ENCODE data around the gene HERC2.

The HERC2 gene

DNA sequence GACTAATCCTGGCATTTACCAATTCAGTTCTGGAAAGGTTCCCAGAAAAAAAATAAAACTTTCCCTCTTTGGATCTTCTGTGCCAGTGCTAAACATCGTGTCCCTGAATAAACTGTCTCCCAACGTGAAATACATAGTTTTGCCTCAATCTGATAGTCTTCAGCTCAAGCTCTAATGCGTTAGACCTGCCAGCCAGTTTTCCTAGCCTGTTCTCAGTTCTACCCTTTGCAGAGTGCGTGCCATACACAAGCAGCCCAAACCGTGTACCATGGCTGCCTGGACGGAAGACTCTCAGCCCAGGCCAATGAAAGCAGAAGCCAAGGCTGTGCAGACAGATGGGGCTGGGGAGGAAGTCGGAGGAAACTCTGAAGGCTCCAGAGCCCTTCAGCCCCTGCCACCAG is 211.5 kb downstream of the HERC2 start:
- no peak for FAIRE-seq

DNA sequence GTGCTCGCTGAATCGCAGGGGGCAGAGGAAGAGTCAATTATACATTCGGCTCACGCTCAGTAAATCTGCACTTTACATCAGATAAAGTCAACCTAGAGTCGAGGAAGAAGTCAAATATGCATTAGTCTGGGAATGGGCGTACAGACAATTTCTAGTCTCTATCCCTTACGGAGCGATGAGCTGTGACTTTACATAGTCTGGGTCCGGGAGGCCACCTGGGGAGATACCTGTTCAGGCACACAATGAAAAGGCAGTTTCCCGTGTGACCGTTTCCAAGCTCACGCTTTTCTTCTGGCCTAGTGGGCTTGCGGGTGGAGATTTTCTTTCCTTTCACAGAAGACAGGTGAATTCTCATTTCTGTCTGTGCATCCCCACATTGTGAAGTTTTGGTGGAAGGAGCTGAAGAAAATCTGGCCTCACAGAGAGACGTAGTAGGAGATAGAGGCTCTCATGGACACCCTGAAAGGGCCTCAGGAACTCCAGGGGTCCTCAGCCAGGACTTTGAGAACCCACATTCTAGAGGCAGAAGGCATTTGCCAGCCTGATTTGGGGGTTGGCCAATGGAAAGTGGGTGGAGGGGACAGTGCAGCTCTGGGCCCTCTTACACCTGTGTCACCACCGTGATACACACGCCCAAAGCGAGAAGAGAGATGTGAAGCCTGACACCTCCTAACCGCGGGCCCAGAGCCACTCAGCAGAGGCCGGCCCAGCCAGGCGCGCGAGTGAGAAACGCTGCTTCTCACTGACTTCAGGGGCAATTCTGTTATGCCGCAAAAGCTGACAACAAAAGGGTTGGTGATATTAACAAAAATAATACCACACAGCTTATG is 212.1 kb downstream of the HERC2 start:
- no peak for FAIRE-seq

DNA sequence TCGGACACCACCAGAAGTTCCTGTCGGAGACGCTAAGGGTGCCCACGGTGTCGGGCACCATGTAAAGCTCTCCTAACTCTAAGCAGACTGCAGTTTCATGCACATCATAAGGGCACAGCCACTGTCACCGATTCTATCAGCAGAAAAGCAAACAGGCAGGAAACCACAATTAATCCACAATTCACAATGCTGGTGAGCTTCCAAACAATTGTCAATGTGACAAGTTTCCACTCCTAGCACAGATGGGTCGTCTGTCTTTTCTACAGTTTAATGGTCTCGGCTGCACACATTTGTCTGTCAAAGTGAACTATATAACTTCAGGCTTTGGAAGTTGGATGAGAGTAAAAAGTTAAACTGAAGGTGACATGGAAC is 214.1 kb downstream of the HERC2 start:
- FAIRE-seq = no peak

DNA sequence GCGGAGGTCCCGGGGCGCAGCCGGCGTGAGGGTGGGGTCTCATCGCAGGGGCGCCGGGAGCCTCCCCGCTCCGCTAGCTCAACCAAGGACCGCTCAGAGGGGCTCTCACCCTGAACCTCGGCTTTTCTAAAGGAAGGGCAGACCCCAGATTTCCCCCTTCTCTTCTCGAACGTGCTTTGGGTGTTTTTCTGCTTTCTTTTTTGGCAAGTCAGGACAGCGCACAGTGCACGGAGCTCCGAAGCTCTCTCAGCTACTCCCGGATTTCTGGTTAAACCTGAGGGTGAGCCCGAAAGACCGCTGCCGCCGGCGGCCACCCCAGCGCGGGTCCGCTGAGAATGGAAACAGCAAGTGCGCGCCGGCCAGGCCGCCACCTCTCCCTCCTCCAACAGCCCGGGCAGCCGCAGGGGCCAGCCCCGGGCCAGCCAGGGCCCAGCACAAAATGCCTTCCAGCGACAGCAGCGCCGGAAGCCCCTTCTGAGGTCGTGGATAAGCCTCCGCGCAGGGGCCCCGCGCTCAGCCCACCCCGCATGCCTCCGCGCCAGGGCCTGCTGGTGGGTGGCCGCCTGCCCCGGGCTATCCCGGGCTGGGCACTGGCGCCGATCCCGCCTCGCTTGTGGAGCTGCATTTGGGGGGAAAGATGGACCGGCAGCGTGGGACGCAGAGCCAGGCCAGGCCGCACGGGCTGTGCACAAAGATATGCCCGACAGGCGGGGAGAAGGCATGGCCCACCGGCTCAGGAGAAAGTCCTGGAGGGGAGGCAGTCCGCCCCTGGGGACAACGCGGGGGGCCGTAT is 214.7 kb downstream of the HERC2 start:
- FAIRE-seq = no peak

DNA sequence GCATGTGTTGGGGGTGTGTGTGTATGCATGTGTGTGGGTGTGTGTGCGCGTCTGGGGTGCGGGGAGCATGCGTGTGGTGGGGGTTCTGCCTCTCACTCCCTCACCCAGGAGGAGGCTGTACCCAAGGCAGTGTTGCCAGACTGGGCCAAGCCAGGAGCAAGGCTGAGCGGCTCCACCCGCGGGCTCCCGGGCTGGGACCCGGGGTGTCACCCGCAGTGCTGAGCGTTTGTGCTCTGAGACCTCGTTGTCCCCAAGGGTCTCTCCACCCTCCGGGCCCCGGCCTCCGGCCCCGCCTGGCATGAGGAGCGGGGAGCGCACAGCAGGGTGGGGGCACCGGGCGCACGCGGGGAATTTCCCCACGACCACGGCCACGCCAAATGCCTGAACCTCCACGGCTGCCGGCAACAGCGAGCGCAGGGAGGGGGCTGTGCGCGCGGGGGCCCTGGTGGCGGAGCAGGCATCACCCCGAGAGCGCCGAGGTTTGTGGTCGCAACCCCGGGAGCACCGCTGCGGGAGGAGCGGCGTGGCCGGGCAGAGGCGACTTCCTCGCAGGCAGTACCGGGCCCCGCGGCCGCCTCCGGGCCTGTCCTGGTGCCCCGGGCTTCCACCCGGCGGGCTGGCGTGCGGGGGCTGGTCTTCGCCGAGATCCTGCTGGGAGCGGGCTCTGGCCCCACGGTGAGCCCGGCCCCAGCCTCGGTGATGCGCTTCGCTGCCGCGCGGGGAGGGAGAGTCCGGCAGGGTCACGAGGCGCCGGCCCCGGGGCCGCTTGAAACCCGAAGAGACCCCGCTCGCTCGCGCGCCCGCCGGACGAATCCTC is 215.5 kb downstream of the HERC2 start:
- no peak for FAIRE-seq

DNA sequence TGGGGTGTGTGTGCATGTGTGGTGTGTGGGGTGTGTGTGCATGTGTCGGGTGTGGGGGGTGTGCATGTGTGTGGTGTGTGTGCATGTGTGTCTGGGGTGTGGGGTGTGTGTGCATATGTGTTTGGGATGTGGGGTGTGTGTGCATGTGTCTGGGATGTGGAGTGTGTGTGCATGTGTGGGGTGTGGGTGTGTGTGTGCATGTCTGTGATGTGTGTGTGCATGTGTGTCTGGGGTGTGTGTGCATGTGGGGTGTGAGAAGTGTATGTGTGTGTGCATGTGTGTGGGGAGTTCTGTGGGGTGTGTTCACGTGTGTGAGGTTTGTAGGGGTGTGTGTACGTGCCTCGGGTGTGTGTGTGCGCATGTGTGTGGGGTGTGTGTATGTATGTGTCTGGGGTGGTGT is 216.2 kb downstream of the HERC2 start:
- no peak for FAIRE-seq

DNA sequence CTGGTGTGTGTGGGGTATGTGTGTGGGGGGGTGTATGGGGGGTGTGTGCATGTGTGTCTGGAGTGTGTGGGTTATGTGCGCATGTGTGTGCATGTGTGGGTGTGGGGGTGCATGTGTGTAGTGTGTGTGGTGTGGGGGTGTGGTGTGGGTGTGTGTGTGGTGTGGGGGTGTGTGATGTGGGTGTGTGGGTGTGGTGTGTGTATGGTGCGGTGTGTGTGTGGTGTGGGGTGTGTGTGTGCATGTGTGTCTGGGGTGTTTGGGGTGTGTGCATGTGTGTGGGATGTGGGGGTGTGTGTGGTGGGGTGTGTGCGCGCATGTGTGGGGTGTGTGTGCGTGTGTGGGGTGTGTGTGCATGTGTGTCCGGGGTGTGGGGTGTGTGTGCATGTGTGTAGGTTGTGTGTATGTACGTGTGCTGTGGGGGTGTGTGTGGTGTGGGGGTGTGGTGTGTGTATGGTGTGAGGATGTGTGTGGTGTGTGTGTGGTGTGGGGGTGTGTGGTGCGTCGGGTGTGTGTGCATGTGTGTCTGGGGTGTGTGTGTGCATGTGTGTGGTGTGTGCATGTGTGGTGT is 216.7 kb downstream of the HERC2 start:
- FAIRE-seq = no peak

DNA sequence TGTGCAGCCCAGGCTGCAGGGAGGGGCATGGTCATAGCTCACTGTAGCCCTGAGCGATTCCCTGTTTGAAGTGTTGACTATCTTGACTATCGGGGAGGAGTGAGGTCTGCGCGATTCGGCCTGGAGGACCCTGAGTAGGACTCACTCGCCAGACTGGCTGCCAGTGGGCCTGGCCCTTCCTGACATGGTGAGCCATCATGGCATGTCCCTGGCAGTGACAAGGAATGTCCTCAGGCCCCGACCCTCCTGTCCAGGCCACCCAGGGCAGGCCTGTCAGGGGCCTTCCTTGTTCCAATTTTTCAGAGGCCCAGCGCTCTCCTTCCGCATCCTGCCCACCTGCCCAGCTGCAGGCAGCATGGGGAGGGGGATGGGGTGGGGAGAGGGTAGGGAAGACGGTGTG is 217.7 kb downstream of the HERC2 start:
- FAIRE-seq = no peak

DNA sequence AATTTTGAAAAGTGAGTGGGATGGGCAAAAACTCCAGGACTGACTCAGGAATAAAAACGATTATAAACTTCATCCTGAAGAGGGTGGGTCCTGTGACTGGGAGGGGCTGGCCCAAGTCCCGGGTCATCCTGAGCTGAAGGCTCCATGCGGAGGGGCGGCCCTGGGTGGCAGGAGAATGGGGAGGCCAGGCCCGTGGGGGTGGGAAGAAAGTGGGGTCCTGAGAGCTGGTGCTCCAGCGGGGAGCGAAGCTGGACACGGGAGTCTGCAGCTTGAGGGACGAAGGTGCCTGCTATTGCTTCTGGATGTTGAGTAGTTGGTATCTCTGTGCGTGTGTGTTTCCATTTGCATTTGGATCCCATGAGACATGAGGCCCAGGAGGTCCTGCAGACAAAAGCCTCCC is 218.1 kb downstream of the HERC2 start:
- FAIRE-seq = no peak

DNA sequence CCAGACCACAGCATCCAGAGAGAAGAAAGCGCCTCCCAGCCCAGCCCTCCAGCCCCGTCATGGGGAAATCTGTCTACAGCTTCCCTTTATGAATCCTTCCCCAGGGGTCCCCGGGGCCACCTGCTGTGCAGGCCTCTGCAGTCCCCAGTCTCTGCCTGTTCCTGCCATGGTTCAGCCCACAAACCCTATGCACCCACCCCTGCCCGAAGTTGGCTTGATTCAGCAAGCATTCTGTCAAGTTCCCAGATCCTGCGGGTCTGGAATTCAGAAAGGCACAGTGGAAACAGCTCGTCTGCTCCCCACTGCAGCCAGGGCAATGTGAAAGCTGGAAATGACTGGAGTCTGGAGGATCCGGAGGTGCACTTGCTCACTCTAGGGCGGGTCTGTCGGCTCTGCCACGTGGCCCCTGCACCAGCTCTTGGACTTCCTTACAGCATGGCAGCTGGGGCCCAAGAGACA is 220.0 kb downstream of the HERC2 start:
- FAIRE-seq = no peak

DNA sequence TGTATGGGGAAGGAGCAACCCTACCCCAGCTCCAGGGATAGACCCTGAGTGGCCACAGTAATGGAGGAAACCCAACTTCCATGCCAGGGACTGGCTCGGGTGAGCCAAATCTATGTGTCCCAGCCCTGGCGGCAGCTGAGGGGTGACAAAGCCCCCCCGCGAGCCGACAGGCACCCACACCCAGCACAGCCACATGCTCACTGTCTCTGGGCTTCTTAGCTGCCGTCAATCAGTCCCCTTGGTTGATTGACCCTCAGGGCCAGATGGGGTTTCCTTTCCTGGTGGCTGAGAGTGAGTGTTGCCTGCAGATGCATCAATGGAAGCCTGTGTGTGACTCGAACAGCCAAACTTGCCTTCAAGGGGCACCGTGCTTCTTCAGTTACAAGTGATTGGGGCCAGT is 220.8 kb downstream of the HERC2 start:
- FAIRE-seq = no peak

DNA sequence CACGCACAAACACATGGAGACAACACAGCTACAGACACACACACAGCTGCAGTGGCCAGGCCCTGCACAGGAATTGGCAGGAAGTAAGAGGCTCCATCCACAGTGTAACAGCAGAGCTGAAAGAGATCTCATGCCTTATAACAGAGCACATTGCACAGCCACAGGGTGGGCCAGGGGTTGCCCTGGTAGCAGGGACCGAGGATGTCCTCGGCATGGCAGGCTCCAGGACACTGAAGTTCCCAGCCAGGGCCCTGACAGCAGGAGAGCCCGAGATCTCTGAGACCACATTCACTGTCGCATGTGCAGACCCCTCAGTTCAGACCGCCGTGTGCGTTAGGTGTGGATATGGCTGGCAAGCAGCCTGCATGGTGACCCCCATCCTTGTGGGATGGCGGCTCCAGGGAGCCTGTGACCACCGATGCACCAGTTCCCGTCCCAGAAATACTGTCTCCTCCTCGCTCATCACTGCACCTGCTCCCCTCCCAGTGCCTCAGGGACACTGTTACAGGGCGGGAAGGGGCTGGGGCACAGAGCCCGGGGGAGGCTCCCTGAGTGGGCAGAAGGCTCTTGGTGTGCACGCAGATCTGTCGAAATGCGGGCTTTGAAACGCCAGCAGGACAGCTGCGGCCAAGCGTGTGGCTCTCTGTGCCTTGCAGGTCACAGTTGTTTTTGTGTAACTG is 221.3 kb downstream of the HERC2 start:
- FAIRE-seq = no peak

DNA sequence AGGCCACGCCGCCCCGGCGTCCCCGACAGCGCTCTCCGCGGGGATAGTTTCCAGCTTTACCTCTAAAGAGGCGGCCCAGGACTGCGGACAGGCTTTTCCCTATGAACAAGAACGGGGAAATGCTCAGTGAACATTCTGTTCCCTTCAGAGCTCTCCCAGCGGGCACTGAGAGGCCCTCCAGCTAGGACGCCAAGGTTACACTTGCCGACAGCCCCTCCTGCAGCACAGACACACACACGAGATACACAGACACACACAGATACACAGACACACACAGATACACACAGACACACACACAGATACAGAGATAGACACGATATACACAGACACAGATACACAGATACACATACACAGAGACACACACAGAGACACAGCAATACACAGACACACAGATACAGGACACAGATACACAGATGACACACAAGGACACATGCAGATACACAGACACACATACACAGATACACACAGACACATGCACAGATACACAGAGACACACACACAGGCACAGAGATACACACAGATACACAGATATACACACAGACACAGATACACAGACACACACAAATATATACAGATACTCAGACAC is 222.3 kb downstream of the HERC2 start:
- no peak for FAIRE-seq

DNA sequence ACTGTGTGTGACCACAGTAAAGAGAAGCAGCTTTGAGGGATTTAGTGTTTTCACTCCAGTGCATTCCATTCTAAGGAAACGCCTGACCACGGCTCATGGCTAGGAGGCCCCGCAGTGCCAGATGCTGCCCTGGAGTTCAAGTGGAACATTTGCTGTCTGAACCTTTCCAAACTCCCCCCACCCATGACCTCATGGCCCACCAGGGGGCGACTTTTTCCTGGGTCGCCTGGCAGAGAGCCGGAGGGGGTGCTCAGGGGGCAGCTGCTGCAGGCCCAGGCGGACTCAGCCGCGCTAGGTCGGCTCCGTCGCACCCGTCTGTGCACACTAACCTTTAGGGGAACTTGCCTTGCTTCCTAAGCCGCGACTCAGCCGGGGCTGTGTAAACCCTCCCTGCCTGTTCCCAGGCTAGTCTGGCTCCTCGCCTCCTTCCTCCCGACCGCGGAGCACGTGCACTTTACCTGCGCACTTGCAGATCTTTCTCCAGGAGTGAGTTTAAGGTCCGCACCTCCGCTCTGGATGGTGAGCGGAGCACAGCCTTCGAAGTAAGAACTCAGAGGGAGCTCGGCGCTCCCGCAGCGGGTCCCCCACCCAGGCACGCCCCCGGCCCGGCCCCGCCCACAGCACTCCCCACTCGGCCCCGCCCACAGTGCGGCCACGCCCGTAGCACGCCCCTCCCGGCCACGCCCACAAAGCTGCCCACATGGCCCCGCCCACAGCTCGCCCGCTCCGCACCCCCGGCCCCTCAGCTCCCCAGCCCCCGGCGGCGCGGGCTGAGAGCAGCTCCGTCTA is 223.0 kb downstream of the HERC2 start, which contains the start of gene OCA2:
Gene OCA2 (minus strand): TSS at position 550 of the 789 bp plus-strand sequence. CDS start 17,441 bp downstream, outside the sequence.
- FAIRE-seq = no peak

DNA sequence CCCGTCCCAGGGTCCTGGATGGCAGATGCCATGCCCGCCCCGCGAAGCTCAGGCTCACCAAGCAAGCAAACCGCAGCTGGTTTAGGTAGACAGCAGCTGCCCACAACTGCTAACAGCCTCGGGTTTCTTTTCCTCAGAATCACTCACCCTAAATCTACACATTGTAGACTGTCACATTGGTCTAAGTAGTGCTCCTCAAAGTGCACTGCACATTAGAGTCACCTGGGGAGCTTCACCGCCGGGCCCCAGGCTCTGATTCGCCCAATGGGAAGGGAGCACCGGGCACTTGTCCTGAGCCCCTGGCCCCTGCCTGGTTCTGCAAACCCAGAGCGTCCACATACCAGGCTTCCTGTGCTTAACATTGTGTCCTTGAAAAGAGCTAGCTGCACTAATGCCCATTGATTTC is 223.6 kb downstream of the HERC2 start:
- FAIRE-seq = no peak

DNA sequence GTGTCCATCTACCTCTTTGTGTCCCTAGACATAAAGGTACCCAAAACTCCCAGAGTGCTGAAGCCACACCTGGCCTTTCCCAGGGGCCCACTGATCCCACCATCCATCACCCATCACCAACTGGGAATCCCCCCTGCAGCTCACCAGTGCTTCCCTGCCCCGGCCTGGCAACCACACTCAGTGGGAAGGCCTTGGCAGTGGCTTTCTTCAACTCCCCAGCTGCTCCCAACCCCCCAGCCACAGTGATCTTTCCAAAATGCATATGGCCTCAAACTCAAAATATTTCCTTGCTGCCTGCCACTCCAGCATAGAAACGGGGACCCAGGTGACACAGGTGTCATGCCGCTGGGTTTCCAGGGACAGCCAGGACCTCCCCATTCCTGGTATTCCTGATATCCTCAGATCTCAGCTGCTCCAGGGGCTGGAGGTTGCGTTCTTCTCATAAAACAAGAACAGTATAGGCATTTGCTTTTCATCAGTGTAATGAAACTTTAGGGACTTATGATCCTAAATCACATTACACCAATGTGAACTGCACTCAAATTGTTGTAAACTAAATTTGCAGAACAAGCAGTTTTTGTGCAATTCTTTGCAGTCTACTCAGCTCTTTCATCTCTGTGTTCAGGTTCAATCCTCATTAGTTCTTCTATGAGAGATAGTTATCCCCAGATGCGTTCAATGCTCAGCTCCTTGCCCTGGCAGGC is 224.2 kb downstream of the HERC2 start:
- no peak for FAIRE-seq

DNA sequence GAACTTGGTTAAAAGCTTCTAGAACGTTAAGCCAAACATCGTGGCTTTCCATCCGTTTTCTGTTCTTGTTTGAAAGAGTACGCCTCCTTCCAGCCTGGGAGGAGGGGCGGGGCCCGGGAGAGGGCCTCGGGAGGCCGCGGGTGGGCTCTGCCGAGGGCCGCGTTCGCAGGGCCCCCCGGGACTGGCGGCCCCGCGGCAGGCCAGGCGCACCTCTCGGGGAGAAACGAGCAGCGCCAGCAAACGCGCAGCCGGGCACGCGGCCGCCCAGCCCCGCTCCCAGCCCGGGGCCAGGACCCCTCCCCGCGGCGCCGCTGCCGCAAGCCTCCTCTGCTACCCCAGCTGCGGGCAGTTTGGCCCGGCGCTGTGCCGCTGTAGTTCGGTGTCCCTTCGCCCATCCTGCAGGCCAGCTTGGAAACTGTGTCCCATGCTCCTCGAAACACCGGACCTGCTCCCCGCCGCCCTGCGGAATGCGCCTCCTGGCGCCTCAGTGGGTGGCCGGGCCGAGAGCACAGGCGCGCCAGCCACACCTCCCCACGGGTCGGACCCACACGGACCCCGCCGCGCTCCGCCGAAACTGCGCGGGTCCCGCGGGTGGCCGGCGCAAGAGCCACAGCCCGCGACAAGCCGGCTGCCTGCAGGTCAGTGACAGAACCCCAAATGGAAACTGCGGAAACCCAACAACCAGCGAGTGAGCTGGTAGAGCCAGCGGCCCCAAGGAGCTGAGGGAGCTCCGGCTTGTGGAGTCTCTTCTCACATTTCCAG is 225.1 kb downstream of the HERC2 start:
- no peak for FAIRE-seq

DNA sequence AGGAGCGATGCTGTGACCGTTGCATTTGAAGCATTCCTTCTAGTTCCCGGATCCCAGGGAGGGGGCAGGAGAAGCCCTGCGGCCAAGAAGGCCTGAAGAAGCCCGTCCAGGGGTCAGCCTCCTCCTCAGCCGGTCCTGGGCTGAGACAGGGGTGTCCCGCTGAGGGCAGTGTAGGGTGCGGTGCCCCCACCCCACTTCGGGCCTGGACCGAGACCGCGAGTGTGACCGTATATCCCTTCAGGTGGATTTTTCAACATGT is 225.6 kb downstream of the HERC2 start:
- no peak for FAIRE-seq

DNA sequence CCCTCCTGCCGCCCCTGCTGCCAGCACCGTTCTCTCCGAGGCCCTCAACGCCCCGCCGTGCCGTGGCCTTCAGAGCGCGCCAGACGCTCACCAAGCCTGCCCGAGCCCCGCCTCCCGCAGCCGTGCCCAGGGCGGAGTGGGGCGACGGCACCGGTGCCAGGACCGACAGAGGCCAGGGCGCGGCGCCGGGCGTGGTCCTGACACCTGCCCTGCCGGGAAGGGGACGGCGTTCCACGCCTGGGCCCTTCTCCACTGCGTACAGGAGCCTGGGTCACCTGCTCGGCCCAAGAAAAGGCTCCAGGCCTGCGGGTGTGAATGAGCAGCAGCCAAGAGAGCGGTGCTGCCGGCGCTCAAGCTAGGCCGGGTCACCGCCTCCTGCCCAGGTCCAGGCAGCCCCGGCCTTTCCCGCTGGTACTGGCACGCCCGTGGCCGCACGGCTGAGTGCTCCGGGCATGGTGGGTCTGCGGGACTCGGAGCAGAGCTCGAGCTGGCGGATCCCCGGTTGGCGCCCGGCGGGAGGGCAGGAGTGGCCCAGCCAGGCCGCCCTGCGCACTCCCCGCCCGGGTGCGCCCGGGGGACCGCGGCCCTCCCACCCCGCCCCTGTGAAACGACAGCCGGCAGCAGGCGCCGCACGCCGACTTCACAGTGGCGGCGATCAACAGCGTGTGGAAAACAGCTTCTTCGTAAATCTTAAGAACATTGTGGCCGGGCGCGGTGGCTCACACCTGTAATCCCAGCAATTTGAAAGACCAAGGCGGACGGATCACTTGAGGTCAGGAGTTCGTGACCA is 227.1 kb downstream of the HERC2 start:
- FAIRE-seq = no peak
